Adrenal gland (tissue), 5 donors: ENCODE results near the gene DELE1.

Experiments used
- CTCF ChIP-seq, 6 experiments: fragments of 450-650 bp in 4 of 6; fragments of 200-600 bp in 2 of 6; sonication (generic) in 1 of 6; IDR thresholded peaks; 1 replicate in 5 of 6; 2 replicates in 1 of 6; pipeline versions ENCODE4 v1.5.1 to v1.8.0; 2016 to 2021; ENCODE audit warnings: antibody characterized with exemption in 6 of 6, mild to moderate bottlenecking in 2 of 6, moderate library complexity in 1 of 6
- POLR2A ChIP-seq, 2 donors: fragments of 450-650 bp; IDR thresholded peaks; one replicate each; pipeline ENCODE4 v1.6.1; 2017; ENCODE audit warnings: antibody characterized with exemption in 2 of 2, mild to moderate bottlenecking in 2 of 2, moderate library complexity in 1 of 2
- donor health status: DM: no; HTN: no; CAD: no.

- no peak for TF ChIP-seq CTCF (IDR thresholded peaks at IDR 0.05)
- TF ChIP-seq POLR2A (IDR thresholded peaks at IDR 0.05) = no peak
Observed at GRCh38 chr5:141941779-141942178, 18.1 kb downstream of the DELE1 start.
